Measurements from ENCODE around the gene FILIP1L. TPM values are rescaled to one million over a fixed set of nuclear protein-coding genes. Genes with fewer than 3 reads are reported as not detected.

The FILIP1L gene
- total RNA-seq, 1 experiment from 2014 or later, result 15.5 TPM

- peaks cover 6% of the 10 kb centered on the region for H3K9me3 Mint-ChIP-seq (ENCODE audit: unreplicated experiment)
- no peaks in the 10 kb centered on the region for H3K36me3 Mint-ChIP-seq (ENCODE audit: insufficient read depth, unreplicated experiment)
- intact Hi-C loops (cut with micrococcal nuclease; ENCODE audit: unreplicated experiment), result no loop called here
- H3K27me3 Mint-ChIP-seq (ENCODE audit: insufficient read depth, unreplicated experiment), result no peaks in the 10 kb centered on the region
- Histone ChIP-seq H3K4me3 (ENCODE audit: low read depth, low read length) (no peak overlapping the region), H3K4me1 (peaks cover 56% of the 10 kb centered on the region), H3K27me3 (replicated peaks; ENCODE audit: control insufficient read depth, insufficient read depth, low read length) (no peaks in the 10 kb centered on the region), H3K9me3 (no peaks in the 10 kb centered on the region), H3K36me3 (ENCODE audit: control insufficient read depth, insufficient read depth, low read length) (no peaks in the 10 kb centered on the region)
- no peak overlapping the region for H3K4me3 Mint-ChIP-seq (ENCODE audit: unreplicated experiment)
- TF ChIP-seq CTCF (IDR thresholded peaks at IDR 0.05; ENCODE audit: insufficient read depth in 1 of 2, low read depth in 1 of 2, low read length in 1 of 2, severe bottlenecking in 1 of 2, unreplicated experiment in 1 of 2), result no peak
- DNase-seq, result no peak
- no peak overlapping the region for H3K27ac Mint-ChIP-seq (ENCODE audit: unreplicated experiment)
- ChIA-PET POLR2A (no interaction called here), CTCF (interaction anchor here (0.6 kb wide), 1 partner anchor 96 kb away, joined by 3 read pairs; no protein-coding TSS in a partner anchor)
- peaks cover 38% of the 10 kb centered on the region for H3K4me1 Mint-ChIP-seq (ENCODE audit: low read depth, unreplicated experiment)
- no TSS peak for BruUV-seq (replicated peaks)
Observed at GRCh38 chr3:99927671-99928457, 186.4 kb downstream of the FILIP1L start.

GRCh38 chr3:99925584-99926230 lies 188.6 kb downstream of the FILIP1L start:
- H3K27me3 Mint-ChIP-seq (ENCODE audit: insufficient read depth, unreplicated experiment), result no peaks in the 10 kb centered on the region
- no peaks in the 10 kb centered on the region for H3K27me3 ChIP-seq (replicated peaks; ENCODE audit: control insufficient read depth, insufficient read depth, low read length)
- peaks cover 10% of the 10 kb centered on the region for H3K9me3 Mint-ChIP-seq (ENCODE audit: unreplicated experiment)
- POLR2A ChIA-PET, result no interaction called here
- no peaks in the 10 kb centered on the region for H3K36me3 Mint-ChIP-seq (ENCODE audit: insufficient read depth, unreplicated experiment)
- no peak overlapping the region for H3K4me3 ChIP-seq (ENCODE audit: low read depth, low read length)
- CTCF ChIA-PET, result no interaction called here
- H3K36me3 ChIP-seq (ENCODE audit: control insufficient read depth, insufficient read depth, low read length), result no peaks in the 10 kb centered on the region
- no peak for TF ChIP-seq CTCF (IDR thresholded peaks at IDR 0.05; ENCODE audit: insufficient read depth in 1 of 2, low read depth in 1 of 2, low read length in 1 of 2, severe bottlenecking in 1 of 2, unreplicated experiment in 1 of 2)
- peaks cover 68% of the 10 kb centered on the region for H3K4me1 ChIP-seq
- H3K4me3 Mint-ChIP-seq (ENCODE audit: unreplicated experiment), result no peak overlapping the region
- intact Hi-C loops (cut with micrococcal nuclease; ENCODE audit: unreplicated experiment), result no loop called here
- H3K27ac Mint-ChIP-seq (ENCODE audit: unreplicated experiment), result no peak overlapping the region
- peaks cover 51% of the 10 kb centered on the region for H3K4me1 Mint-ChIP-seq (ENCODE audit: low read depth, unreplicated experiment)
- DNase-seq, result no peak
- BruUV-seq (replicated peaks), result no TSS peak
- H3K9me3 ChIP-seq, result no peaks in the 10 kb centered on the region

GRCh38 chr3:99923873-99924272 lies 190.4 kb downstream of the FILIP1L start:
- no peak for TF ChIP-seq CTCF (IDR thresholded peaks at IDR 0.05; ENCODE audit: insufficient read depth in 1 of 2, low read depth in 1 of 2, low read length in 1 of 2, severe bottlenecking in 1 of 2, unreplicated experiment in 1 of 2)
- POLR2A ChIA-PET, result no interaction called here

More at GRCh38 chr3:99923873-99924272, 190.4 kb downstream of the FILIP1L start:
- no TSS peak for BruUV-seq (replicated peaks)
- Mint-ChIP-seq H3K4me3 (ENCODE audit: unreplicated experiment) (no peak overlapping the region), H3K27ac (ENCODE audit: unreplicated experiment) (peak overlapping the region; percentile 65), H3K36me3 (ENCODE audit: insufficient read depth, unreplicated experiment) (no peaks in the 10 kb centered on the region), H3K9me3 (ENCODE audit: unreplicated experiment) (peaks cover 10% of the 10 kb centered on the region), H3K4me1 (ENCODE audit: low read depth, unreplicated experiment) (peaks cover 52% of the 10 kb centered on the region), H3K27me3 (ENCODE audit: insufficient read depth, unreplicated experiment) (no peaks in the 10 kb centered on the region)
- CTCF ChIA-PET, result no interaction called here
- H3K27me3 ChIP-seq (replicated peaks; ENCODE audit: control insufficient read depth, insufficient read depth, low read length), result no peaks in the 10 kb centered on the region
- no peaks in the 10 kb centered on the region for H3K36me3 ChIP-seq (ENCODE audit: control insufficient read depth, insufficient read depth, low read length)
- peaks cover 72% of the 10 kb centered on the region for H3K4me1 ChIP-seq
- intact Hi-C loops (cut with micrococcal nuclease; ENCODE audit: unreplicated experiment), result loop anchor here (5.0 kb wide), 1 partner anchor 328 kb away; no protein-coding TSS in a partner anchor
- peak in 1 of 2 experiments; percentile 50 for DNase-seq
- H3K4me3 ChIP-seq (ENCODE audit: low read depth, low read length), result no peak overlapping the region
- no peaks in the 10 kb centered on the region for H3K9me3 ChIP-seq
